NCI-H460 (cell line): Measurements from ENCODE around the gene C10orf95. TPM values are rescaled to one million over a fixed set of nuclear protein-coding genes. Genes with fewer than 3 reads are reported as not detected.
A peak's percentile ranks its signal among the peaks of the same experiment; 100 is the strongest.

Experiments used
- DNase-seq: peaks from one replicate; pipeline ENCODE4 v3.0.0-alpha.2; 2016; ENCODE audit warnings: low read depth; ENCODE audit errors: extremely low read depth
- total RNA-seq: library from RNA; depleted of rRNA; stranded (reverse); fragments of >200 nt; shearing (Covaris generic); gene quantifications from 2 replicates; pipeline ENCODE4 v1.2.3, GENCODE V29; 2014

C10orf95 gene
- total RNA-seq, 1 experiment from 2014 or later = 0.37 TPM

DNA sequence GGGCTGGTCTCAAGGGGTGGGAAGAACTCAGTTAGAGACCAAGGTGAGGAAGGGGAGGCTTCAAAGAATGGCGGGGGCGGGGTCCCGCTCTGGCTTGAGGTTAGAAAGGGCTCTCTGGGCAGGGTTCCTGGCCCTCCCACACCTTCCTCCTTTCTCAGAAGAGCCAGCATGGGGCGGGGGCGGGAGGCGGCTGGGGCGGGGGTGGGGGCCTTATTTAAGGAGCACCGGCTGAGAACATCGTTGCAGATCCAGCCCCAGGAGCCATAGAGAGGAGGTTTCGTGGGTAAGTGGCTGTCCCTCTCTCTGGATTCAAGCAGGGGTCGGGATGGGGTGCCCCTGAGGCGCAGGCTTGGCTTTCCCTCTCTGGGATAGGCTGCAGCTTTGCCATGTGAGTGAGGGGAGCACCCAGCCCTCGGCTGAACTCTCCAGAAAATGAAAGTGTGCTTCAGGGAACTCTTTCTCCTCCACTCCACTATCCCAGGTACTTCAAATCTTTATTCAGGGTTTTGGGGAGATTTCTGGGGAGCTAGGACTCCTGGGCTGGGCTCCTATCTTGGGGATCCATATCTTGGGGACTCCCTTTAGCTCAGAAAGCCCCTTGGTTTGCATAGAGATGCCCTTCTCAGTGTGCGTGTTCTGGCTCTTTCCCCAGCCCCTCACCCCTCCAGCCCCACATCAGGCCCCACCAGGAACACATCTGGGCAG, 15.7 kb downstream of the C10orf95 start:
- no peak for DNase-seq

GRCh38 chr10:102435133-102435497, 16.2 kb downstream of the C10orf95 start:
- DNase-seq = no peak

- DNase-seq = no peak
Measured at GRCh38 chr10:102434394-102435132, 16.8 kb downstream of the C10orf95 start.

GRCh38 chr10:102433619-102434046, 17.7 kb downstream of the C10orf95 start:
- DNase-seq = no peak

DNA sequence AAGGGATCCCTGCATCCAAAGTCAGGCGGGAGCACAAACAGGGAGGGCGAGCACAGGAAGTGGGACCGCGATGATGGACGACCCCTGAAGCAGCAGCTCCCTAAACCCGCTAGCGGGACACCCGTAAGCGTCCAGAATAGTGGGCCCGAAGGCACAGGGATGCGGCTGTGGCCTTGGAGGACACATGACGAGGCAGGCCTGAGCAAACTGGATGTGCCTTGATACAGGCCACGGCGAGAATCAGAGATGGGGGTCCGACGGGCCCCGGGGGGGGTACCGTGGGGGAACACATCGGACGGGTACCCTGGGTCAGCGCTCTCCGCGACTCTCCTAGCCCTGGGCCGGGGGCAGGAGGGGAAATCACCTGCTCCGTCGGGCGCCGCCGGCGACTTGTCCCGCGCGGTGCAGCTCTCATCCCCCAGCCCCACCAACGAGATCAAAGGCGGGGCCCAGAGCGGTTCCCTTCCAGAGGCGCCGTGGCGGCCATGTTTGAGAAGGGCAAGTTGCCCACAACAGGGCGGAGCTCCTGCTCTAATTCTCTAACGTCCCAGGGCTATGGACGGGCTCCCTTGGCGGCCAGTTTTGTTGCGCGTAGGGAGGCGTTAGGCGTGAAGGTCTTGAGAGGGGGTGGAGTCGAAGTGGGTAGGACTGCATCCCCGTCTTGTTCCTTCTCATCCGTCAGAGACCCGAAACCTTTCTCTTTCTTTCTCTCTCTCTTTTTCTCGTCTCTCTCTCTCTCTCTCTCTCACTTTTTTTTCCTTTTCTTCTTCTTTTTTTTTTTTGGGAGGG, 19.0 kb downstream of the C10orf95 start, which contains the start of gene CUEDC2:
Gene CUEDC2 (minus strand): TSS at position 413 of the 789 bp plus-strand sequence. CDS start 7,386 bp downstream, outside the sequence.
- peak; percentile 96 for DNase-seq

- no peak for DNase-seq
Measured at GRCh38 chr10:102431452-102432124, 19.8 kb downstream of the C10orf95 start.

- no peak for DNase-seq
Measured at GRCh38 chr10:102429468-102429867, 21.9 kb downstream of the C10orf95 start.

DNA sequence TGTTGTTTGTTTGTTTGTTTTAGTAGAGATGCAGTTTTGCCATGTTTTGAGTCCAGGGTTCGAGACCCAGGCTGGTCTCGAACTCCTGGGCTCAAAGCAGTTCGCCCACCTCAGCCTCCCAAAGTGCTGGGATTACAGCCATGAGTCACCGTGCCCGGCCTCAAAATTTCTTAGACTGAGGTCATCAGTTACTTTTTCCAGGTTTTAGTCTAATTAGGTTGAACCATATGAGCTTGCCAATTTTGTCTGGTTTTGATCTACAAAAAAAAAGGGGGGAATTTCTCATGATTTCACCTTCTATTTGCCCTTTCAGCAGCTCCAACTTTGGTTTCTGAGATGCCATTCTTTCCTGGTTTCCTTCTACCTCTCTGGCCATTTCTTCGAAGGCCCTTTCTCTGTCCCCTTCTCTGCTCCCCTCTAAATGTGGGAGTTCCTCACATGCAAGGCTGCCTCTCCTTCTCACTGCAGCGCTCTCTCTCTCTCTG, 24.5 kb downstream of the C10orf95 start:
- DNase-seq = no peak

GRCh38 chr10:102425444-102425843, 25.9 kb downstream of the C10orf95 start:
- DNase-seq = no peak

GRCh38 chr10:102424916-102425315, 26.4 kb downstream of the C10orf95 start:
- DNase-seq = no peak

- DNase-seq = no peak
Measured at GRCh38 chr10:102424145-102424544, 27.2 kb downstream of the C10orf95 start.

- no peak for DNase-seq
Measured at GRCh38 chr10:102423372-102423968, 27.9 kb downstream of the C10orf95 start.

GRCh38 chr10:102422545-102423129, 28.7 kb downstream of the C10orf95 start:
- peak; percentile 70 for DNase-seq

- DNase-seq = no peak
Measured at GRCh38 chr10:102421757-102422512, 29.4 kb downstream of the C10orf95 start.

GRCh38 chr10:102421507-102421756, 29.9 kb downstream of the C10orf95 start:
- DNase-seq = no peak

DNA sequence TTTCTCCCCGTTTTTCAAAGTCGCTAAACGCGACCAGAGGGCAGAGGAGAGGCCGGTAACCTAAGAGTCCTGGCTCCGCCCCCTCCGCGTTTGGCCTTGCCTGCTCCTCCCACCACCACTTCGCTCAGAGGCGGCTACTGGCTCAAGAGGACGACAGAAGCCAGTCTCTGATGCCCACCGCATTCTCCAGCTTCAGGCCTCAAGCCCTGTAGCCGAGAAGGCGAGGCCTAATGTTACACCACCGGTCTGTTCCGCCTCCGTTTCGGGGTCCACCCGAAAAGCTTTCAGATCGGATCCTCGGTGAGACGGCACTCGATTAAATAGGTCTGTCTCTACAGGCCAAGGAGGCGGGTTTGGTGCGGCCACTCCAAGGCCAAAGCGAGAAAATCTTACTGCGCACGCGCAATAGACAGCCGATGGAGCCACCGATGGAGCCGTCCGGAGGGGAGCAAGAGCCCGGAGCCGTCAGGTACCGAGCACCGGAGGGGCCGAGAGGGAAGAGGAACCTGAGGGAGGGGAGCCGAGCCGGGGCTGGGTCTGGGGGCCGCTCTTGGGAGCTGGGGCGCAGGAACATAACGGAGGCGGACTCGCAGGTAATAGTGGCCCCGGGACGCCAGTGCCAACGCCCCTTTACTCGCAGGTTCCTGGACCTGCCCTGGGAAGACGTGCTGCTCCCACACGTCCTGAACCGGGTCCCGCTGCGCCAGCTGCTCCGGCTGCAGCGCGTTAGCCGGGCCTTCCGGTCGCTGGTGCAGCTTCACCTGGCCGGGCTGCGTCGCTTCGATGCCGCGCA, 30.4 kb downstream of the C10orf95 start, which contains the start of gene FBXL15:
Gene FBXL15 (plus strand): TSS at position 123 of the 793 bp plus-strand sequence. CDS start 294 bp downstream, at position 417.
- peak; percentile 98 for DNase-seq

- DNase-seq = no peak
Measured at GRCh38 chr10:102420181-102420713, 31.1 kb downstream of the C10orf95 start.
